ENCODE measurements around the gene CCDC112. TPM values are rescaled to one million over a fixed set of nuclear protein-coding genes. Genes with fewer than 3 reads are reported as not detected.

CCDC112 gene
- total and polyA plus RNA-seq, 2 of the 13 experiments (the other 11 are each of a cell fraction or from before 2014, with no cell fraction given): 1.1 to 2.8 TPM

DNA sequence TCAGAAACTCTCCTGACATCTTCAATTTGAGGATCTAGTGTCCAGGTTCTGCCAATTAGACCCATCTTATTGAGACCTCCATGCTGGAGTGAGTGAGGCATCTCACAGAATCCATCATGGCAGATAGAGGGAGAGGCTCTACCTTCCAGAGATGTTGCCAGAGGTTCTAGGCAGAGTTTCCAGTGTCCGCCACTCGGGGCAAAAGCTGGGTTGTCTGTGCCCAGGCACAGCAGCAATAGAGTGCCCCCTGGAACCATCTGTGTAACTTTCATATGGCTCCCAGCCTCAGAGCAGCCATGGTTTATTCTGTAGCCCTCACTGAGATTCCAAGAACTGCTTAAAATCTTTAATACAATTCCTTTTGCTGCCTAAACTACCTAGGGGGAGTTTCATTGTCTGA, 16.6 kb upstream of the CCDC112 start:
- in situ Hi-C loops (cut with HindIII; ENCODE audit: extremely low pct_ligation_motif_present, low pct_unique_long_range_greater_than_20kb) (loop anchor here (5.0 to 25.0 kb wide), 2 partner anchors 274 to 749 kb away; no protein-coding TSS in a partner anchor), intact Hi-C loops (cut with micrococcal nuclease; ENCODE audit: unreplicated experiment) (no loop called here)
- POLR2A ChIA-PET: no interaction called here
- BruUV-seq (replicated peaks): no TSS peak
- CTCF ChIA-PET (ENCODE audit: low intra/inter-chr PET ratio, low total read pairs): no interaction called here
- H3K9ac ChIP-seq (ENCODE audit: insufficient read depth, low read depth, low read length): no peak overlapping the region
- H3K27ac ChIP-seq (ENCODE audit: extremely low read length, insufficient read depth, low read length): no peak overlapping the region
- H3K4me2 ChIP-seq (ENCODE audit: low read depth, low read length): no peak overlapping the region
- FAIRE-seq (no peak), DNase-seq (ENCODE audit: low spot score) (no peak), ATAC-seq (no peak; the same call in 2 of the 3 replicates)
- TF ChIP-seq FOXJ3 (CRISPR knock-in tag; IDR thresholded peaks at IDR 0.05; ENCODE audit: borderline replicate concordance): no peak
- TF ChIP-seq HMG20A (CRISPR knock-in tag; IDR thresholded peaks at IDR 0.05; ENCODE audit: borderline replicate concordance): no peak
- TF ChIP-seq BRCA1 (CRISPR knock-in tag; IDR thresholded peaks at IDR 0.05): no peak
- no peak for TF ChIP-seq TEAD3 (CRISPR knock-in tag; optimal IDR thresholded peaks at IDR 0.05; ENCODE audit: borderline replicate concordance)
- TF ChIP-seq KLF12 (CRISPR knock-in tag; IDR thresholded peaks at IDR 0.05; ENCODE audit: borderline replicate concordance): no peak
- TF ChIP-seq ZSCAN25 (CRISPR knock-in tag; IDR thresholded peaks at IDR 0.05): no peak
- TF ChIP-seq, protein P1, sequence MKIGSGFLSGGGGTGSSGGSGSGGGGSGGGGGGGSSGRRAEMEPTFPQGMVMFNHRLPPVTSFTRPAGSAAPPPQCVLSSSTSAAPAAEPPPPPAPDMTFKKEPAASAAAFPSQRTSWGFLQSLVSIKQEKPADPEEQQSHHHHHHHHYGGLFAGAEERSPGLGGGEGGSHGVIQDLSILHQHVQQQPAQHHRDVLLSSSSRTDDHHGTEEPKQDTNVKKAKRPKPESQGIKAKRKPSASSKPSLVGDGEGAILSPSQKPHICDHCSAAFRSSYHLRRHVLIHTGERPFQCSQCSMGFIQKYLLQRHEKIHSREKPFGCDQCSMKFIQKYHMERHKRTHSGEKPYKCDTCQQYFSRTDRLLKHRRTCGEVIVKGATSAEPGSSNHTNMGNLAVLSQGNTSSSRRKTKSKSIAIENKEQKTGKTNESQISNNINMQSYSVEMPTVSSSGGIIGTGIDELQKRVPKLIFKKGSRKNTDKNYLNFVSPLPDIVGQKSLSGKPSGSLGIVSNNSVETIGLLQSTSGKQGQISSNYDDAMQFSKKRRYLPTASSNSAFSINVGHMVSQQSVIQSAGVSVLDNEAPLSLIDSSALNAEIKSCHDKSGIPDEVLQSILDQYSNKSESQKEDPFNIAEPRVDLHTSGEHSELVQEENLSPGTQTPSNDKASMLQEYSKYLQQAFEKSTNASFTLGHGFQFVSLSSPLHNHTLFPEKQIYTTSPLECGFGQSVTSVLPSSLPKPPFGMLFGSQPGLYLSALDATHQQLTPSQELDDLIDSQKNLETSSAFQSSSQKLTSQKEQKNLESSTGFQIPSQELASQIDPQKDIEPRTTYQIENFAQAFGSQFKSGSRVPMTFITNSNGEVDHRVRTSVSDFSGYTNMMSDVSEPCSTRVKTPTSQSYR (CRISPR knock-in tag; IDR thresholded peaks at IDR 0.05; ENCODE audit: borderline replicate concordance): no peak
- no peak for TF ChIP-seq PHB2 (IDR thresholded peaks at IDR 0.05; ENCODE audit: partially characterized antibody)
- WGBS (ENCODE audit: low lambda C conversion rate): no CpG with 5 or more reads among the region's 2 CpGs
- no peak overlapping the region for H2AFZ ChIP-seq (ENCODE audit: low read length)
- no peaks in the 10 kb centered on the region for H3K36me3 ChIP-seq (replicated peaks in 1 of 2; ENCODE audit: control insufficient read depth in 1 of 2, insufficient read depth in 2 of 2, low read length in 2 of 2)
- no peaks in the 10 kb centered on the region for H3K79me2 ChIP-seq (ENCODE audit: insufficient read depth, low read length)
- no peaks in the 10 kb centered on the region for H3K27me3 ChIP-seq (ENCODE audit: control insufficient read depth in 1 of 2, insufficient read depth in 2 of 2, low read length in 2 of 2)
- H3K9me3 ChIP-seq (ENCODE audit: low read length): no peaks in the 10 kb centered on the region
- H3K4me3 ChIP-seq (replicated peaks in 1 of 3; ENCODE audit: insufficient read depth in 1 of 3, low read depth in 2 of 3, low read length in 3 of 3): no peak overlapping the region
- H3K4me1 ChIP-seq (ENCODE audit: insufficient read depth, low read length): no peaks in the 10 kb centered on the region
- no peaks in the 10 kb centered on the region for H4K20me1 ChIP-seq (ENCODE audit: insufficient read depth, low read length)
